Astrocyte (in vitro differentiated cells and primary cell): ENCODE data around the gene STK32B. TPM values are rescaled to one million over a fixed set of nuclear protein-coding genes. Genes with fewer than 3 reads are reported as not detected.

Source experiments
- DNase-seq: peaks from one replicate; pipeline ENCODE4 v3.0.0-alpha.2; 2010; ENCODE audit warnings: low read depth
- FAIRE-seq: peaks from 2 replicates; lab custom pipeline; 2011; peaks lifted over from hg19 to GRCh38; lab: Jason Lieb, UNC
- H2AFZ ChIP-seq: 2 replicates; pipeline ENCODE4 v1.6.0; 2012; ENCODE audit warnings: low read depth, low read length, inconsistent platforms
- H3K27ac ChIP-seq: 2 replicates; pipeline ENCODE4 v1.5.1; 2011; ENCODE audit warnings: low read depth, low read length, inconsistent platforms
- H3K27me3 ChIP-seq: 2 replicates; pipeline ENCODE4 v1.6.0; 2011; ENCODE audit warnings: low read length, inconsistent platforms; ENCODE audit not compliant: insufficient read depth
- H3K36me3 ChIP-seq: 2 replicates; pipeline ENCODE4 v1.5.1; 2011; ENCODE audit warnings: low read length, inconsistent platforms; ENCODE audit not compliant: insufficient read depth
- H3K4me1 ChIP-seq: 2 replicates; pipeline ENCODE4 v1.5.1; 2011; ENCODE audit warnings: low read length, inconsistent platforms; ENCODE audit not compliant: insufficient read depth
- H3K4me2 ChIP-seq: 2 replicates; pipeline ENCODE4 v1.6.0; 2012; ENCODE audit warnings: low read length, inconsistent platforms
- H3K4me3 ChIP-seq: 2 replicates; pipeline ENCODE4 v1.5.1; 2011; ENCODE audit warnings: low read depth, mild to moderate bottlenecking, low read length, inconsistent platforms; ENCODE audit not compliant: insufficient read depth
- H3K79me2 ChIP-seq: 2 replicates; pipeline ENCODE4 v1.6.0; 2012; ENCODE audit warnings: mild to moderate bottlenecking, low read length, inconsistent platforms; ENCODE audit not compliant: insufficient read depth
- H3K9ac ChIP-seq: 2 replicates; pipeline ENCODE4 v1.6.0; 2012; ENCODE audit warnings: mild to moderate bottlenecking, low read length, inconsistent platforms
- H3K9me3 ChIP-seq: 2 replicates; pipeline ENCODE4 v1.5.1; 2012; ENCODE audit warnings: low read depth, mild to moderate bottlenecking, low read length, inconsistent platforms; ENCODE audit not compliant: insufficient read depth
- H4K20me1 ChIP-seq: 2 replicates; pipeline ENCODE4 v1.6.0; 2012; ENCODE audit warnings: low read length, inconsistent platforms; ENCODE audit not compliant: insufficient read depth
- H3K27ac Mint-ChIP-seq: one replicate; pipeline ENCODE4 v1.8.0; 2021; ENCODE audit warnings: mild to moderate bottlenecking, mixed read lengths; ENCODE audit not compliant: unreplicated experiment
- H3K27me3 Mint-ChIP-seq: one replicate; pipeline ENCODE4 v1.8.0; 2021; ENCODE audit warnings: low read depth, mixed read lengths; ENCODE audit not compliant: unreplicated experiment
- H3K36me3 Mint-ChIP-seq: one replicate; pipeline ENCODE4 v1.8.0; 2021; ENCODE audit warnings: low read depth, mixed read lengths; ENCODE audit not compliant: unreplicated experiment
- H3K4me1 Mint-ChIP-seq: one replicate; pipeline ENCODE4 v1.8.0; 2021; ENCODE audit warnings: low read depth, mixed read lengths; ENCODE audit not compliant: unreplicated experiment
- H3K4me3 Mint-ChIP-seq: one replicate; pipeline ENCODE4 v1.8.0; 2021; ENCODE audit warnings: mild to moderate bottlenecking, moderate library complexity, mixed read lengths; ENCODE audit not compliant: unreplicated experiment
- H3K9me3 Mint-ChIP-seq: one replicate; pipeline ENCODE4 v1.8.0; 2021; ENCODE audit warnings: mild to moderate bottlenecking, mixed read lengths; ENCODE audit not compliant: unreplicated experiment
- CTCF ChIP-seq: IDR thresholded peaks from 2 replicates; pipeline ENCODE4 v1.5.1; 2011; ENCODE audit warnings: low read depth, mild to moderate bottlenecking, inconsistent platforms, low read length, moderate library complexity; ENCODE audit not compliant: insufficient read depth
- EZH2 ChIP-seq: IDR thresholded peaks from 2 replicates; pipeline ENCODE4 v1.6.1; 2012; ENCODE audit warnings: mild to moderate bottlenecking, low read length, inconsistent platforms; ENCODE audit not compliant: insufficient read depth
- total RNA-seq: library from RNA; stranded (reverse); gene quantifications from 2 replicates; pipeline ENCODE4 v1.2.1, GENCODE V29; 2021

Gene STK32B
- total RNA-seq, 1 donor from 2014 or later: 2.9 TPM

- Histone ChIP-seq H3K4me3 (no peak overlapping the region), H2AFZ (peak overlapping the region; percentile 11), H3K27me3 (no peaks in the 10 kb centered on the region), H3K27ac (no peak overlapping the region), H3K4me2 (no peak overlapping the region), H3K9me3 (no peaks in the 10 kb centered on the region), H3K36me3 (no peaks in the 10 kb centered on the region), H3K79me2 (no peaks in the 10 kb centered on the region), H3K9ac (no peak overlapping the region), H4K20me1 (peaks cover 5% of the 10 kb centered on the region), H3K4me1 (no peaks in the 10 kb centered on the region)
- Mint-ChIP-seq H3K4me3 (no peak overlapping the region), H3K36me3 (no peaks in the 10 kb centered on the region), H3K4me1 (no peaks in the 10 kb centered on the region), H3K27ac (no peak overlapping the region), H3K9me3 (no peaks in the 10 kb centered on the region), H3K27me3 (no peaks in the 10 kb centered on the region)
- TF ChIP-seq EZH2 (no peak), CTCF (no peak)
- no peak for FAIRE-seq
- no peak for DNase-seq
These were observed 18.6 kb downstream of the STK32B start for GRCh38 chr4:5069901-5070300.

GRCh38 chr4:5072948-5073347 is 21.7 kb downstream of the STK32B start:
- Histone ChIP-seq H3K4me1 (no peaks in the 10 kb centered on the region), H3K9me3 (no peaks in the 10 kb centered on the region), H3K36me3 (no peaks in the 10 kb centered on the region), H3K27ac (no peak overlapping the region), H3K9ac (no peak overlapping the region), H3K79me2 (no peaks in the 10 kb centered on the region), H3K27me3 (no peaks in the 10 kb centered on the region), H3K4me2 (no peak overlapping the region), H2AFZ (no peak overlapping the region), H4K20me1 (peaks cover 5% of the 10 kb centered on the region), H3K4me3 (no peak overlapping the region)
- TF ChIP-seq EZH2 (no peak), CTCF (no peak)
- FAIRE-seq (no peak), DNase-seq (no peak)
- H3K36me3 Mint-ChIP-seq: no peaks in the 10 kb centered on the region
- no peak overlapping the region for H3K4me3 Mint-ChIP-seq
- H3K9me3 Mint-ChIP-seq: peaks cover 3% of the 10 kb centered on the region
- H3K4me1 Mint-ChIP-seq: no peaks in the 10 kb centered on the region
- no peaks in the 10 kb centered on the region for H3K27me3 Mint-ChIP-seq
- no peak overlapping the region for H3K27ac Mint-ChIP-seq

- no peak overlapping the region for H3K4me3 Mint-ChIP-seq
- DNase-seq (no peak), FAIRE-seq (no peak)
- no peaks in the 10 kb centered on the region for H3K4me1 Mint-ChIP-seq
- Histone ChIP-seq H2AFZ (no peak overlapping the region), H3K9me3 (no peaks in the 10 kb centered on the region), H3K4me2 (no peak overlapping the region), H3K27ac (no peak overlapping the region), H4K20me1 (no peaks in the 10 kb centered on the region), H3K9ac (no peak overlapping the region), H3K4me1 (no peaks in the 10 kb centered on the region), H3K4me3 (no peak overlapping the region), H3K79me2 (no peaks in the 10 kb centered on the region), H3K27me3 (no peaks in the 10 kb centered on the region), H3K36me3 (no peaks in the 10 kb centered on the region)
- TF ChIP-seq CTCF (no peak), EZH2 (no peak)
- H3K36me3 Mint-ChIP-seq: peaks cover 1% of the 10 kb centered on the region
- peaks cover 13% of the 10 kb centered on the region for H3K9me3 Mint-ChIP-seq
- H3K27ac Mint-ChIP-seq: no peak overlapping the region
- no peaks in the 10 kb centered on the region for H3K27me3 Mint-ChIP-seq
These were observed 26.7 kb downstream of the STK32B start for GRCh38 chr4:5078009-5078408.
